ENCODE results near the gene VWA5A.

- TF ChIP-seq CTCF (IDR thresholded peaks at IDR 0.05 in 4 of 5, conservative IDR thresholded peaks at IDR 0.05 in 1 of 5), result no peak
- TF ChIP-seq POLR2A (IDR thresholded peaks at IDR 0.05), result no peak
These were observed 6.9 kb downstream of the VWA5A start for GRCh38 chr11:124122123-124122522.
